MM.1S (cell line): ENCODE results near the gene PACRG.

ENCODE experiments used
- CTCF ChIP-seq: fragments of 300-600 bp; sonication (generic); IDR thresholded peaks from 2 replicates; pipeline ENCODE4 v1.5.1; 2016; ENCODE audit warnings: antibody characterized with exemption, low read length, mixed read lengths
- EZH2 ChIP-seq: fragments of 300-600 bp; sonication (generic); optimal IDR thresholded peaks from 2 replicates; pipeline ENCODE3; 2017; ENCODE audit warnings: low read depth, mild to moderate bottlenecking, antibody characterized with exemption, low read length, mixed read lengths
- EZH2phosphoT487 ChIP-seq: fragments of 300-600 bp; sonication (generic); IDR thresholded peaks from 2 replicates; pipeline ENCODE4 v1.6.1; 2018; ENCODE audit warnings: antibody characterized with exemption, low read length

- TF ChIP-seq CTCF (no peak), EZH2phosphoT487 (no peak), EZH2 (no peak)
These were observed 458.0 kb downstream of the PACRG start for GRCh38 chr6:163185744-163186143.
